ENCODE results near the gene ALKBH5. TPM values are rescaled to one million over a fixed set of nuclear protein-coding genes. Genes with fewer than 3 reads are reported as not detected.

The ALKBH5 gene
- total and polyA plus RNA-seq, 2 experiments from 2014 or later = 56.6 to 78.3 TPM

DNA sequence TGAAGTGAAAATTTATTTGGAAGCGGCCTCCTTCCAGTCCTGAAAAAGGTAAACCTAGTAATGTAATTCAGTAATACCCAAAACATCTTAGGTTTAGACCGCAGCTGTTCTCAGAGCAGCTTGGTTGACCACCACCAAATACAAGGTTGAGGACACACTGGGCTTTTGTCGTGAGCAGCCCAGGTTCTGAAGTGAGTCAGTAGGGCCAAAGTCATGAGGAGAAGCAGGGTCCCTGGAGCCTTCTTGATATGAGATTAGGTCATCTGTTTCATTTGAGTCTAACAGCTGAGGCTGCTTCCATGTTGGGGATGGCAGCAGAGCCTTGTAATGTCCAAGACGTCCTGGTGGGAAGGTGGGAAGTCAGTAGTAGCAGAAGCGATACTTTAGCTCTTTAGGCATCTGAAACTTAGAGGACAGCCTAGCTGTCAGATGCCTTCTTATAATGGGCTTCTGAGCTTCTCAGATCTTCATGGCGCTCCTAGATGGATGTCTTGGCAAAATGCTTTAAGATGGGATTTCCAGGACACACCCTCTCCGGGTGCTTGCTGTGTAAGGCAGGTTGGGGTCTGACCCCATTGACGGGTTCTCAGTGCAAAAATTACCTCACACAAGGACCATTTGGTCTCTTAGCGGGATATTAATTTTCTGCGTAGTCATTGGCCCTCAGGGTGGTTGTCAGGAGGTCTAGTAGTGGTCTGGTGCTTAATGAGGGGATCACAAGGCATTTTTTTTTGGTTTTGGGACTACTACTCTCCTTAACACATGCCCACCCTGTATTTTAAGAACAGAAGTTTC, 2.4 kb downstream of the ALKBH5 start:
- Histone ChIP-seq H3K36me3 (replicated peaks; ENCODE audit: insufficient read depth, low read depth) (no peaks in the 10 kb centered on the region), H3K27ac (peak overlapping the region; percentile 54), H3K9me3 (ENCODE audit: low read depth) (no peaks in the 10 kb centered on the region), H2AFZ (no peak overlapping the region), H3K4me2 (peak overlapping the region; percentile 95), H3K79me2 (peaks cover 73% of the 10 kb centered on the region), H3K27me3 (no peaks in the 10 kb centered on the region), H3K4me1 (ENCODE audit: insufficient read depth) (peaks cover 62% of the 10 kb centered on the region), H3K9me2 (replicated peaks; ENCODE audit: insufficient read depth) (no peaks in the 10 kb centered on the region), H4K20me1 (ENCODE audit: insufficient read depth, poor library complexity, severe bottlenecking) (peaks cover 68% of the 10 kb centered on the region), H3K4me3 (peak overlapping the region; percentile 78)
- TF ChIP-seq EZH2phosphoT487 (IDR thresholded peaks at IDR 0.05; ENCODE audit: low read depth, severe bottlenecking, unreplicated experiment) (no peak), EZH2 (IDR thresholded peaks at IDR 0.05; ENCODE audit: borderline replicate concordance) (no peak)
- TF ChIP-seq, protein P1, sequence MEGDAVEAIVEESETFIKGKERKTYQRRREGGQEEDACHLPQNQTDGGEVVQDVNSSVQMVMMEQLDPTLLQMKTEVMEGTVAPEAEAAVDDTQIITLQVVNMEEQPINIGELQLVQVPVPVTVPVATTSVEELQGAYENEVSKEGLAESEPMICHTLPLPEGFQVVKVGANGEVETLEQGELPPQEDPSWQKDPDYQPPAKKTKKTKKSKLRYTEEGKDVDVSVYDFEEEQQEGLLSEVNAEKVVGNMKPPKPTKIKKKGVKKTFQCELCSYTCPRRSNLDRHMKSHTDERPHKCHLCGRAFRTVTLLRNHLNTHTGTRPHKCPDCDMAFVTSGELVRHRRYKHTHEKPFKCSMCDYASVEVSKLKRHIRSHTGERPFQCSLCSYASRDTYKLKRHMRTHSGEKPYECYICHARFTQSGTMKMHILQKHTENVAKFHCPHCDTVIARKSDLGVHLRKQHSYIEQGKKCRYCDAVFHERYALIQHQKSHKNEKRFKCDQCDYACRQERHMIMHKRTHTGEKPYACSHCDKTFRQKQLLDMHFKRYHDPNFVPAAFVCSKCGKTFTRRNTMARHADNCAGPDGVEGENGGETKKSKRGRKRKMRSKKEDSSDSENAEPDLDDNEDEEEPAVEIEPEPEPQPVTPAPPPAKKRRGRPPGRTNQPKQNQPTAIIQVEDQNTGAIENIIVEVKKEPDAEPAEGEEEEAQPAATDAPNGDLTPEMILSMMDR (IDR thresholded peaks at IDR 0.05; ENCODE audit: poor library complexity) = no peak
- WGBS (ENCODE audit: low lambda C conversion rate, missing lambda C conversion rate) = 73% methylated on average over 10 of the region's 10 CpGs
- no peak for DNase-seq (ENCODE audit: low spot score)

DNA sequence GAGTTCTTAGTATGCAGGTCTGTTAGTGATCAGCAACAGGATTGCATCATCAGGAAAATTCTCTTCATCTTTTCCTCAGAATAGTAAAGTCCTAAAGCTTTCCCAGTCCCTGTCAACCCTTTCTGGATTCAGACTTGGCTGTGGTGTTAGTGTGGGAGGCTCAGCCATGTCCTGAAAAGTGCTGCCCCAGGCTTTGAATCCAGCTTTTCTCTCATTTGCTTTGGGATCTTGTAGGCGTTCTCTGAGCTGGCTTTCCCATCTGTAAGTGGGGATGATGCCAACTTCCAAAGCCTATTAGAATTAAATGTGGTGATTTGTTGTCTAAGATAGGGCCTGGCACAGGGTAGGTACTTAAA, 3.0 kb downstream of the ALKBH5 start:
- H3K36me3 ChIP-seq (replicated peaks; ENCODE audit: insufficient read depth, low read depth) = no peaks in the 10 kb centered on the region
- peaks cover 63% of the 10 kb centered on the region for H3K4me1 ChIP-seq (ENCODE audit: insufficient read depth)
- TF ChIP-seq, protein P1 (IDR thresholded peaks at IDR 0.05; ENCODE audit: poor library complexity) = no peak
- no peak for TF ChIP-seq EZH2 (IDR thresholded peaks at IDR 0.05; ENCODE audit: borderline replicate concordance)
- no peaks in the 10 kb centered on the region for H3K27me3 ChIP-seq
- peak overlapping the region; percentile 95 for H3K4me2 ChIP-seq
- peak overlapping the region; percentile 78 for H3K4me3 ChIP-seq
- peak overlapping the region; percentile 15 for H3K27ac ChIP-seq
- no peak overlapping the region for H2AFZ ChIP-seq
- H3K9me2 ChIP-seq (replicated peaks; ENCODE audit: insufficient read depth) = no peaks in the 10 kb centered on the region
- H3K9me3 ChIP-seq (ENCODE audit: low read depth) = no peaks in the 10 kb centered on the region
- H3K79me2 ChIP-seq = peaks cover 78% of the 10 kb centered on the region
- 58% methylated on average over 1 of the region's 1 CpG for WGBS (ENCODE audit: low lambda C conversion rate, missing lambda C conversion rate)
- peaks cover 74% of the 10 kb centered on the region for H4K20me1 ChIP-seq (ENCODE audit: insufficient read depth, poor library complexity, severe bottlenecking)
- DNase-seq (ENCODE audit: low spot score) = no peak

DNA sequence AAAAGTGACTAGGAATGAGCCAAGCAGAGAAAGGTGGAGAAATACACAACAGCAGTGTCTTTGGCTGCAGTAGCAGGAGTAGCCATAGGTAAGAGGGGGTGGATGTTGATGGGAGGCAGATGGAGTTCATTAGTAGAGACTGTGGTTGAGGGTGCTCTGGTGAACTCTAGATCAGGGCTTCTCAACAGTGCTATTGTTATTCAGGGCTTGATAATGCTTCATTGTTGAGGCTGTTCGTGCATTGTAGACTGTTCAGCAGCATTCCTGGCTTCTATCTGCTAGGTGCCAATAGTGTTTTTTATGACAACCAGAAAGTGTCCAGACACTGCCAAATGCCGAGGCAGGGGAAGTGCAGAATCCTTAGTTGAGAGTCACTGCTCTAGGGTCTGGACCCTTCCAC, 3.6 kb downstream of the ALKBH5 start:
- no peak for DNase-seq (ENCODE audit: low spot score)
- Histone ChIP-seq H3K9me3 (ENCODE audit: low read depth) (no peaks in the 10 kb centered on the region), H3K36me3 (replicated peaks; ENCODE audit: insufficient read depth, low read depth) (no peaks in the 10 kb centered on the region), H3K4me2 (peak overlapping the region; percentile 95), H2AFZ (no peak overlapping the region), H3K4me1 (ENCODE audit: insufficient read depth) (peaks cover 56% of the 10 kb centered on the region), H3K9me2 (replicated peaks; ENCODE audit: insufficient read depth) (no peaks in the 10 kb centered on the region), H3K27ac (peak overlapping the region; percentile 15), H3K4me3 (peak overlapping the region; percentile 78), H3K27me3 (no peaks in the 10 kb centered on the region), H4K20me1 (ENCODE audit: insufficient read depth, poor library complexity, severe bottlenecking) (peaks cover 79% of the 10 kb centered on the region), H3K79me2 (peaks cover 85% of the 10 kb centered on the region)
- TF ChIP-seq EZH2phosphoT487 (IDR thresholded peaks at IDR 0.05; ENCODE audit: low read depth, severe bottlenecking, unreplicated experiment) (no peak), EZH2 (IDR thresholded peaks at IDR 0.05; ENCODE audit: borderline replicate concordance) (no peak)
- TF ChIP-seq, protein P1 (IDR thresholded peaks at IDR 0.05; ENCODE audit: poor library complexity) = no peak
- WGBS (ENCODE audit: low lambda C conversion rate, missing lambda C conversion rate) = 35% methylated on average over 2 of the region's 2 CpGs
